Stimulated activated CD8-positive, alpha-beta memory T cell treated with anti-CD3 and anti-CD28 coated beads, Interleukin-7, amount 100 ng/mL, for 24 hours (primary cell): ENCODE results near the gene SP140.
"Not testable (repeated sequence)": the region's sequence is repeated elsewhere in the genome, so short reads cannot be mapped to it uniquely, and the experiment has no call there.

ENCODE experiments used
- DNase-seq: peaks from one replicate; pipeline ENCODE4 v3.0.0-alpha.2; 2020; ENCODE audit warnings: low read depth

Gene SP140

DNA sequence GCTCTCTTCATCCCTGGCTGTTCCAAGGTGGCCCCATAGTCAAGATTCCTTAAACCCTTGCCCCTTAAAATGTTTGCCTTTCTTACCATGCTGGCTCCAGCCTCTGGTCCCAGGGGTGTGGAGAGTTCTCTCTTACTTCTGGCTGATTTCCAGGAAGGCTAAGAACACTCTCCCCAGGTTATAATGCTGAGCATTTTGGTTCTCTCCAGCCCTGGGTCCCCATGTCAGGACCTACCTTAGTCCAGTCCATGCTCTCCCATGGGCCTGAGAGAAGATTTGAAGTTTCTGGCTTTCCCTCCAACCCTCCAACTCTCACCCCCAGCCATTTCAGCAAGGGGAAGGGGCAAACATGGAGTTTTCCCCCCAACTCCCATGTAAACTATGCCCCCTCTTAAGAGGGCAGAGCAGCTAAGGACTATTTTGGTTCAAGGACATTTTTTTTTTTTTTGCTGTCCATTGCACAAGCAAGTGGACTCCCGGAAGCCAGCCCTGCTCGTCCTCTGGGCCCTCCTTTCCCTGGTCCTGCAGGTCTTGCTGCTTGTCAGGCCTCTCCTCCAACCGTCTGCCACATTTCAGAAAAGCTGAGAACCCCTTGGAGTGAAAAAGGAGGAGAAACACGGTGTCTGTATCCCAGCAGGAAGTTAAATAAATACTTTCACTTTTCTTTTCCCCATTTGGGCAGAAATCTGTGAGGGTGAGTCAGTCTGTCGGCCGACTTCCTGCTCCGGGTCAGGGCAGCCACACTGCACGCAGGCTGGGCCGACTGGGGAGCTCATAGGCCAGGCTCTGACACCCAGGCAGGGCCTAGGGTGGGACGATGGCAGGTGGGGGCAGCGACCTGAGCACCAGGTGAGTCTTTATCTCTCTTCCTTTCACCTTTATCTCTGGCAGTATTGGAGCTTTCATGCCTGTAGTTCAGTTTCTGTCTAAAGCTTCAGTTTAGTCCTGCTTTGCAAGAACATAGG, 101.2 kb downstream of the SP140 start, which contains the start of gene SP140L:
Gene SP140L, plus strand, starts transcription at position 741 of the 965 bp plus-strand sequence. Its CDS starts 77 bp downstream, at position 818.
- DNase-seq = peak; percentile 40

DNA sequence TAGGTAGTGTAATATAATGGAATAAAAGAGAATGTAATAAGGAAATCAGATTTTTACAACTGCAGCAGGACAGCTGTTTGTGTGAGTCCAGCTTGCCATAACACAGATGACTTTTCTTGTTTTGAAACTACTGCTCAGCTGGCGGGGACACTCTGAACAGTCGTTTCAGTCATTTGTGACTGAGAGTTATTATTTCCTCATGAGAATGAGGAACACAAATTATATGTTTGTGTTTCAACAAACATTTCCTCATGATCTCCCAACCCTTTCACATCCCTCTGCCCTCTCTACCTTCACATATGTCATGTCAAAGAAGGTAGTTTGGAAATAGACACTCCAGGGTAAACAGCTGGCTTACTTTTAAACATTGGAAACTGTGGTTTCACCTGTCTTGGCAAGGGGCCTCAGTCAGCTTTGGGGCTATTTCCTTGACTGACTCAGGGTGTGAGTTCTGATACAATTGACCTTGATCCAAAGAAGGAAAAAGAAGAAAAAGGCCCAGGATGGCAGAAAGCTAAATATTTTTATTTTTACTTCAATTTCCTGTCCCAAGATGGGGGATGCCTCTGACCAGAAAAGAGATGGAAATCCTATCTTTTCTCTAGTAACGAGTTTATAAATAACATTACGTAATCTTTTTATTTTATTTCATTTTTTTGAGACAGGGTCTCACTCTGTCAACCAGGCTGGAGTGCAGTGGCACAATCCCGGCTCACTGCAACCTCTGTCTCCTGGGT, 102.0 kb downstream of the SP140 start:
- DNase-seq = no peak

DNA sequence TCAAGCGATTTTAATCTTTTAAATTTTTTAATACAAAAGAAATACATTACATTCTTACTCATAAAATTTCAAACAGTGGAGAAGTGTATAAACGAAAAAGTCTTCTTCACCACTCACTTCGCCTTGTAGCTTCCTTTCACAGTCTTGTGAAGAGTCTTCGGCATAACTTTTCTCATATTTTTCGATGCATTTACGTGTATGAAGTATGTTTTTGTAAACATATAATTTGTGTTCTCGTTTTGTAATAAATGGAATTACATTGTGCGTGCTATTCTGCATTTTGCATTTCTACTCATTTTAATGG, 102.6 kb downstream of the SP140 start:
- DNase-seq = no peak

DNA sequence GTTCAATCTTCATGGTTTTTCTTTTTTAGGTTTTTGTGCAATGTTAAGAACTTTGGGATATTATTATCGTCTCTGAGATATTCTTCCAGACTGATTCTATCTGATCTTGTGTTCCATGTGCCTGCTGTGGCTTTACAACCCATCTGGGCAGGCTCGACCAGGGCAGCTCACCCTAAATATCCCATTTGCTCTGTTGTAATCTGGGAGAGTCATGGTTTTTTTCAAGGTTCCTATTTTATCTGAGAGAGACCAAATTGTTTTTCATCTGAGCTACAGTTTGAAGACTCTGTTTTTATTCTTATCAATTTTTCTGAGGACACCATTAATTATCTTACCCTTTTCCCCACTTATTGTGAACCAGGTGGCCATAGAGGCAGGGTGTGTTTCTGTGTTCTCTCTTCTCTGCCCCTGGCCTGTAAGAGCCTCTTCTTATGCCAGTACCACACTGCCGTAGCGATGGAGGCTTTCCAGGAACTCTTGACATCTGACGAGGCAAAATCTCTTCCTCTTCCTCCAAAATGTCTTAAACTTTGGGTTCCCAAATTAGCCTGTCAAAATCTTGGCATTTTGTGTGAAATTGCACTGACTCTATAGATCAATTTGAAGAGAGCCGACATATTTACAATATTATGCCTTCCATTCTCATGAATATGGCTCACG, 104.5 kb downstream of the SP140 start:
- no peak for DNase-seq

DNA sequence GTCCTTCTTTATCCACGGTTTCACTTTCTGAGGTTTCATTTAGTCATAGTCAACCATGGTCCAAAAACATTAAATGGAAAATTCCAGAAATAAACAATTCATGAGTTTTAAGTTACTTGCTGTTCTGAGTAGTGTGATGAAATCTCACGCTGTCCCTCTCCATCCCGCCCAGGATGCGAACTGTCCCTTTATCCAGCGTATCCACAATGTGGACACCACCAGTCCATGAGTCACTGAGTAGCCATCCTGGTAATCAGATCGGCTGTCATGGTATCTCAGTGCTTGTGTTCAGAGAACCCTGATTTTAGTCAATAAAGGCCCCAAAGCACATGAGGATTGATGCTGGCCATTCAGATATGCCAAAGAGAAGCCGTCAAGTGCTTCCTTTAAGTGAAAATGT, 105.2 kb downstream of the SP140 start:
- no peak for DNase-seq

DNA sequence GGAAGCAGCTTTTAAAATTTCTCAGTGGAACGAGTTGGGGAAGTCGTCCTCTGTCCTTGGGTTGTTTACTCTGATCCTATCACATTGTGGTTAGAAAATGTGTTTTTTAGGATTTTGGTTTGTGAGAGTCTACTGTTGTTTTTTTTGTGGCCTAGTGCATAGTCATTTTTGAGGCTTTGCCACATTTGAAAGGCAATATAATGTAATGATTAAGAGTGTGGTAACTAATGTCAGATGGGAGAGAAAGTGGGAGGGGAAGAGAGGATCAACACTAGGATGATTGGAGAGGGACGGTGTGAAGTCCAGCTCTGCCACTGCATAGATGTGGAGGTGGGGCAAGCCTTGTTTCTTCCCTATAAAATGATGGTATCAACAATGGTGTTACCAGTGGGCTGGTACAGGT, 109.9 kb downstream of the SP140 start:
- no peak for DNase-seq

DNA sequence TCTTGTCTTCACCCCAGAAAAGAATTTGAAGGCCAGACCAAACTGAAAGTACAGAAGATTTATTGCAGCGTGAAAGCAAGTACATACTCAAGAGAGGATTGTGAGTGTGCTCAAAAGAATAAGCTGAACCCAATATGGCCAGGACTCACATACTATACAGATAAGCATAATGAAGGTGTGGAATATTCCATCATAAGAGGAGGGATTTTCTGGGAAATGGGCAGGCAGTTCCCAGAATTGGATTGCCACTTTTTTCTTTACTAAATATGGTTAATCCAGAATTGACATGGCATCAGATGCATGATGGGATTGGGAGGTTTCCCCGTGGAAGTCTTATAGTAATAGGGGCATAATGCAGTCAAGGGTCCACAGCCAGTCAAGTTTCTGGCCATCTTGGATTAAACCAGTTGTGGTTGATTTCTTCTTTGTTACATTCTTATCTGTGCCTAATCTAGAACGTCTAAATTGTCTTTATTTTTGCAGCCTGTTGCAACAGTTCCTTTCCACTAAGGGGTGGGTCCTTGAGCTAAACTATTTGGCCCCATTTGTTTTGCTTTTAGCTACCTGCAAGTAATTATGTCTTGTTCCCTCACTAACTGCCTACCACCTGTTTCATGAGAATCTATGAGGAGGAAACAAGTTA, 110.4 kb downstream of the SP140 start:
- no peak for DNase-seq

DNA sequence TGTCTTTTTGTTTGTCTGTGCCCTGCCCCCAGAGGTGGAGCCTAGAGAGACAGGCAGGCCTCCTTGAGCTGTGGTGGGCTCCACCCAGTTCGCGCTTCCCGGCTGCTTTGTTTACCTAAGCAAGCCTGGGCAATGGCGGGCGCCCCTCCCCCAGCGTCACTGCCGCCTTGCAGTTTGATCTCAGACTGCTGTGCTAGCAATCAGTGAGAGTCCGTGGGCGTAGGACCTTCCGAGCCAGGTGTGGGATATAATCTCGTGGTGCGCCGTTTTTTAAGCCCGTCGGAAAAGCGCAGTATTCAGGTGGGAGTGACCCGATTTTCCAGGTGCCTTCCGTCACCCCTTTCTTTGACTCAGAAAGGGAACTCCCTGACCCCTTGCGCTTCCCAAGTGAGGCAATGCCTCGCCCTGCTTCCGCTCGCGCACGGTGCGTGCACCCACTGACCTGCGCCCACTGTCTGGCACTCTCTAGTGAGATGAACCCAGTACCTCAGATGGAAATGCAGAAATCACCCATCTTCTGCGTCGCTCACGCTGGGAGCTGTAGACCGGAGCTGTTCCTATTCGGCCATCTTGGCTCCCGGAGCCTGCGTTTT, 116.5 kb downstream of the SP140 start:
- DNase-seq = not testable (repeated sequence)

DNA sequence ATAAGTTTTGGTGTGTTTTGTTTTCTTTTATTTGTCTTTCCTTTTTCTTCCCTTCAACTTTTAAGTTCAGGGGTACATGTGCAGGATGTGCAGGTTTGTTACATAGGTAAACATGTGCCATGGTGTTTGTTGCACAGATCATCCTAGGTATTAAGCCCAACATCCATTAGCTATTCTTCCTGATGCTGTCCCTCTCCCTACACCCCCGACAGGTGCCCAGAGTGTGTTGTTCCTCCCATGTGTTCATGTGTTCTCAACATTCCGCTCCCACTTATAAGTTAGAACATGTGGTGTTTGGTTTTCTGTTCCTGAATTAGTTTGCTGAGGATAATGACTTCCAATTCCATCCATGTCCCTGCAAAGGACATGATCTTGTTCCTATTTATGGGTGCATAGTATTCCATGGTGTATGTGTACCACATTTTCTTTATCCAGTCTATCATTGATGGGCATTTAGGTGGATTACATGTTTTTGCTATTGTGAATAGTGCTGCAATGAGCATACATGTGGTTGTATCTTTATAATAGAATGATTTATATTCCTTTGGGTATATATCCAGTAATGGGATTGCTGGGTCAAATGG, 117.6 kb downstream of the SP140 start:
- DNase-seq = not testable (repeated sequence)

DNA sequence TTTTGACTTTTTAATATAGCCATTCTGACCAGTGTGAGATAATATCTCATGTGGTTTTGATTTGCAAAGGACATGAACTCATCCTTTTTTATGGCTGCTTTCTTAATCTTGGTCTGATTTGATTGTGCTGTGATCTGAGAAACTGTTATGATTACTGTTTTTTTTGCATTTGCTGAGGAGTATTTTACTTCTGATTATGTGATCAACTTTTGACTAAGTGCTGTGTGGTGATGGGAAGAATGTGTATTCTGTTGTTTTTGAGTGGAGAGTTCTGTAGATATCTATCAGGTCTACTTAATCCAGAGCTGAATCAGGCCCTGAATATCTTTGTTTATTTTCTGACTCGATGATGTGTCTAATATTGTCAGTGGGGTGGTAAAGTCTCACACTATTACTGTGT, 118.2 kb downstream of the SP140 start:
- no peak for DNase-seq

DNA sequence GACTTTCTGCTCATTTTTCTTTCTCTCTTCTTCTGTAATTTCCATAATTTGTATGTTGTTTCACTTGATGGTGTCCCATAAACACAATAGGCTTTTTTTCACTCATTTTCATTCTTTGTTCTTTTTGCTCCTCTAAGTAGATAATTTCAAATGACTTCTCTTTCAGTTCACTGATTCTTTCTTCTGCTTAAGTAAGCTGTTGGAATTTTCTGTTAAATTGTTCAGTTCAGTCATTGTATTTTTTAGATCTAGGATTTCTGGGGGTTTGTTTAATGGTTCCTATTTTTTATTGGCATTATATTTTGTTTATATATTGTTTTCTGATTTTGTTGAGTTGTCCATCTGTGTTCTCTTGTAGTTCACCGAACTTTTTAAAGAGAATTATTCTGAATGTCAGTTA, 120.9 kb downstream of the SP140 start:
- DNase-seq = no peak

DNA sequence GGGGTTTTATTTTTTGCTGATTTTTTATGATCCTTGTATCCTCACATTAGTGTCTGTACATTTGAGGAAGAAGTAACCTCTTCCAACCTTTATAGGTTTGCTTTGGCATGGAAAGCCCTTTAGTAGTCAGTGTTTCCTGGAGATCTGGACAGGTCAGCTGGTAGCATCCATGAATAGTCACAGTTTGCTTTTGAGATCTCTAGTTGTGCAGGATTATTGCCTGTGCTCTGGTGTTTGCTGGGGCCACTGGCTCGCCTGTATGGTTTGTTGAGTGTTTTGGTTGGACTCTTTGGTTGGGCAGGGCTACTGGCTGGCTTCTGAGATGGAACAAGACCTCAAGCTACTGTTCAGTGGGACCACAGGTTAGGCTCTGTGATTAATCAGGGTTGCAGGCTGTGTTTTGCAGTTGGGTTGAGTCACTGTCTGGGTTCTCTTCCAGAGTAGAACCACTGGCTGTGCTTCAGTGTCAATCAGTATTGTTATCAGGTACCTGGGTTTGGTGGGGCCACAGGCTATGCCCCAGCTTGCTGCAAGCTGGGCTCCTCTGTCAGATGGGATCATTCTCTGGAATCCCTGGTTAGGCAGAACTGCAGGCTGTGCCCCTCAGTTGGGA, 121.5 kb downstream of the SP140 start:
- no peak for DNase-seq

DNA sequence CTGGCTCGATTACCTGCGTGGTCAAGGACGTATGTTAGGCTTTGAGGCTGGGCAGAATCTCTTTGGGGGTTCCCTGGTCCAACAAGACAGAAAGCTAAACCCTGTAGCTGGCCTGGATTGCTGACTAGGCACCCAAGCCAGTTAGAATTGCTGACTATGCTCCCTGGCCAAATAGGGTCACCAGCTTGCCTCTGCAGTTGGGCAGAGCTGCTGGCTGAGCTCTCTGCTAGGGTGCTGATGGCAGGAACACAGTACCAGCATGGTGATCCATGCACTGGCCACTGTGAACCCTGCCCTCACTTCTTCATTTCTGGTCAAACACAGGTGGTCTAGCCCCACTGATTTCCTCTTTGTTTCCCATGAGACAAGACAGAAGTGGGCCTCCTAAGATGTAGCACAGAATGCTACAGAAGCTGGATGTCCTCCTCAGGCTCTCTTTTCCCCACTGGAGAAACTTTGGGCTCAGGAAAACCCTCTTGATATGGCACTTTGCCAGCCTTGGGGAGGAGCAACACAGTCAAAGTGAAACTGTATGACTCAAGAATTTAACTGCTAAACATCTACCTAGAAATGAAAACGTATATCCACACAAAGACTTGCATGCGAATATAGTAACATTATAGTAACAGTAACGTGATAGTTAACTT, 122.2 kb downstream of the SP140 start:
- DNase-seq = no peak

DNA sequence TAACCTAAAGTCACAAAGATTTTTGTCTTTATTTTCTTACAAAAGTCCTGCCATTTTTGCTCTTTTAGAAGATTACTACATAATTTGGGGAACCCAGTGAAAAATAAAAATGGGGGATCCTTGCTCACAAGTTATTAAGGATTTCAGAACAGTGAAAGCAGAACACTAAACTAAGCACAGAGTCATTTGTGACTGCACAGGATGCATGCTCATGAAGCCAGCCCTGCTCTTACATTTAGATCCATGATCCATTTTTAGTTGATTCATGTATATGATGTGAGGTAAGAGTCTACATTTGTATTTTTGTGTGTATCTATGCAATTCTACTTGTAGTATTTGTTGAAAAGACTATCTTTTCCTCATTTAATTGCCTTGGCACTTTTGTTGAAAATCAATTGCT, 123.3 kb downstream of the SP140 start:
- no peak for DNase-seq

DNA sequence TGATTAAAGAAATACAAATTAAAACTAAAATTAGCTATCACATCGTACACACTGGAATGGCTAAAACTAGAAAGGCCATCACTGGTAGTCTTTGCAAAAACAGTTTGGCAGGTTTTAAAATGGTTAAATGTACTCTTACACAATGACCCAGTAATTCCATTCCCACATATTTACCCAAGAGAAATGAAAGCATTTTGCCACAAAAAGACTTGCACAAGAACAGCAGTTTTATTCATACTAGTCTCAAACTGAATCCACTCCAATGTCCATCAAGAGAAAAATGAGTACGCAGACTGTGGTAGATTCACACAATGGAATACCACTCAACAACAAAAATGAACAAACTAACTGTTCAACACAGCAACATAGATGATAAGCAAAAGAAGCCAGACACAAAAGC, 130.5 kb downstream of the SP140 start:
- DNase-seq = no peak

DNA sequence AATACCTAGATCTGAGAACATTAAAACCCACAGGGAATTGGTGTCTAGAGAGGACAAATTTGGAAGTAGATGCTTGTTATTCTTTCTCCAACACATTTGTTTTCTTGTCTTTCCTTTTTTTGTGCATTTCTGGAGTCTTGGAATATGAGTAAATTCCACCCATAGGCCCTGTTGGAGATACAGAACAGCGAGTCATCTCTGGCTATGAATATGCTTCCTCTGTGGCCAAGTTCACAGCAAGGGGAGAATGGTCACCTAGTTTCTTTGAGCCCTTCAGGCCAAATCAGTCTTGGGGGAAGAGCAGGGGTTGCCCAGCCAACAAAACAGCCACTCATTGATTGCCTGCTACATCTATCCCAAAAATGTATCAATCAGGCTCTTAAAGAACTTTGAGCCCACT, 132.8 kb downstream of the SP140 start:
- no peak for DNase-seq

DNA sequence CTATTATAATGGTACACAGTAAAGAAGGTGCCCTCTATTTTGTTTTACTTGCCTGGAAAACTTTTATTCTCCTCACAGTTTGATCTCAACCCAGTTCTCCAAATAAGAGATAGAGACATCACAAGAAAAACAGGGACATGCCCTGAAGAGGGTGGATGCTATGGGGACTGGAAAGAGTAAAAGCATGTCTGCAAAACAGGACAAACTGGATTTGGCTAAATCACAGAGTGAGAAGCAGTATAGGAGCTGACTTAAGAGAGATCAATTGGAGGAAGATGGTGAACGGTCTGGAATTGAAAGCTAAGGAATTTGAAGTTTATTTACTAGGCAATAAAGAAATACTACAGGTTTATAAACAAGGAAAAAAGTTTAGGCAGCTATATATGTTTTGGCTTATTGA, 134.5 kb downstream of the SP140 start:
- DNase-seq = no peak

DNA sequence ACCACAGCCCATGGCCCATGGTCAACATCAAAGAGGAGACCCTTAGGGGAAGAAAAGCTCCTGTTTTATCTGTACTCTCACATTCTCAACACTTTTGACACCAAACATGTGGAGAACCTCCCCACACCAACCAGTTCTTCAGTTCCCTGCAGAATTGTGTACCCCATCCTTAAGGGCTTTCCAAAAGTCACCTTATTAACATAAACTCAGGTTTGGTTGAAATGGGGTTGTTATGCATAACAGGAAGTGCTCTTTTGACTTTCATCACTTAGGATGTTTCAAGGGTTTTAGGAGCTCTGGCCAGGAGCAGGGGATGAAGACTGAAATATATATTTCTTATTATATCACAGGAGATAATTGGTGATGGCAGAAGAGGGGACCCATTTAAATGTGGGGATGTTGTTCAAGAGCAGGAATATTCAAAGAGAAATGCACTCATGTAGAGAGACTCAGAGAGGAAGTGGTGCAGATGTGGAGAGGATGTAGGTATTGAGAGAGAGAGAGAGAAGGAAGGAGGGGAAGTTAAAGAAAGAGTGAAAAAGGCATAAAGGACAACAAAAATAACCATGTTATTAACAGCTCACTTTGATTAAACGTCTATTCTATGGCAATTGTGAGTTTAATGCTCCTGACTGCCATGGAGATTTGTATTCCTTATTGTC, 136.6 kb downstream of the SP140 start:
- no peak for DNase-seq
